ENCODE measurements around the gene PPM1D. TPM values are rescaled to one million over a fixed set of nuclear protein-coding genes. Genes with fewer than 3 reads are reported as not detected.
"Not testable (repeated sequence)": the region's sequence is repeated elsewhere in the genome, so short reads cannot be mapped to it uniquely, and the experiment has no call there.

Gene PPM1D
- total RNA-seq, 2 donors from 2014 or later, result 6.5 to 15.5 TPM

DNA sequence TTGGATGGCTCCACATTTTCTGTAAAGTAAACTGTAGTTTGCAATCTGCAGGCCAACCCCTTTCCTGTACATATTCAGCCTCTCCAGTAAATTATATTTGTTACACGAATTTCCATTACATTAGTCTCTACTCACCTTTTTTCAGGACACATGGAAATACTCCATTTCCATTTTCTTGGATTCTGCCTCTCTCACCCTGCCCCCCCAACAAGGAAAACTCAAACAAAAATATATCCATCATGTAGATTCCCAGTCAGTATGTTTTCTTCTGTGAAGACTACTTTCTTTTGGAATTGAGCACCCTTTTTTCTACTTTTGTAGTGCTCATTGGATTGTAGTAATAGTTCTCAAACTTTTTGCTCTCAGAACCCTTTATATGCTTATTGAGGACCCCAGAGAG, 2.9 kb downstream of the PPM1D start:
- H3K9me3 ChIP-seq, result no peaks in the 10 kb centered on the region
- TF ChIP-seq CTCF (IDR thresholded peaks at IDR 0.05), result no peak
- no peak for TF ChIP-seq POLR2A (IDR thresholded peaks at IDR 0.05)
- WGBS, 2 donors, result 3 to 17% methylated on average over 1 of the region's 1 CpG
- intact Hi-C loops (cut with DNase I), result no loop called here
- no peak for ATAC-seq
- DNase-seq, result no peak
- no peaks in the 10 kb centered on the region for H3K27me3 ChIP-seq
- H3K4me1 ChIP-seq, result peaks cover 26% of the 10 kb centered on the region
- peak overlapping the region in 1 of 2 donors; percentile 91 for H3K4me3 ChIP-seq
- H3K36me3 ChIP-seq (replicated peaks in 1 of 2; ENCODE audit: insufficient read depth in 1 of 2, low read depth in 2 of 2), result no peaks in the 10 kb centered on the region
- H3K27ac ChIP-seq, result peak overlapping the region in 2 of 4 donors; percentile 84 to 97

GRCh38 chr17:60603477-60603876, 3.5 kb downstream of the PPM1D start:
- intact Hi-C loops (cut with DNase I); H3K9me3 ChIP-seq: not testable (repeated sequence)

DNA sequence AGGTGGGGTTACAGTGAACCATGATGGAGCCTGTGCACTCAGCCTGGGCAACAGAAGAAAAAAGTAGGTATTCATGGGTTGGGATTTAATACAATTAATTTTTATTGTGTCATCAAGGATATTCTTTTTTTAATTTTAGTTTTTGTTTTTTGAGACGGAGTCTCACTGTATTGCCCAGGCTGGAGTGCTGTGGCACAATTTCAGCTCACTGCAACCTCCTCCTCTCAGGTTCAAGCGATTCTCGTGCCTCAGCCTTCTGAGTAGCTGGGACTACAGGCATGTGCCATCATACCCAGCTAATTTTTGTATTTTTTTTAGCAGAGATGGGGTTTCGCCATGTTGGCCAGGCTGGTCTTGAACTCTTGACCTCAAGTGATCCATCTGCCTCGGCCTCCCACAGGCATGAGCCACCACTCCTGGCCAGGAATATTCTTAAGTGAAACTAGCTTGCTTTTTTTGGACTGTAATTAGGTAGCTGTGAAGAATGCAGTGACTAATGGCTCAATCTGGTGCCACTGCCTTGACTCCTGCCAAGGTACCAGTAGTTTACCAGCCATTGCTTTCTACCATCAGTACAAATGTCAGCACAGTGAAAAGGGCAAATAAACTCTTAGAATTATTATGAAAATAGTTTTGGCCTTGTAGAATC, 4.8 kb downstream of the PPM1D start:
- H3K9me3 ChIP-seq, result no peaks in the 10 kb centered on the region
- peaks cover 26% of the 10 kb centered on the region for H3K4me1 ChIP-seq
- DNase-seq (peak in 2 of 4 donors; percentile 24 to 42), ATAC-seq (no peak)
- TF ChIP-seq POLR2A (IDR thresholded peaks at IDR 0.05), result no peak
- TF ChIP-seq CTCF (IDR thresholded peaks at IDR 0.05), result no peak
- intact Hi-C loops (cut with DNase I), result no loop called here
- H3K4me3 ChIP-seq, result no peak overlapping the region
- peak overlapping the region in 2 of 4 donors; percentile 5 to 49 for H3K27ac ChIP-seq
- no peaks in the 10 kb centered on the region for H3K36me3 ChIP-seq (replicated peaks in 1 of 2; ENCODE audit: insufficient read depth in 1 of 2, low read depth in 2 of 2)
- WGBS, 2 donors, result 75 to 89% methylated on average over 5 of the region's 5 CpGs
- no peaks in the 10 kb centered on the region for H3K27me3 ChIP-seq

More at GRCh38 chr17:60603477-60603876, 3.5 kb downstream of the PPM1D start:
- H3K4me3 ChIP-seq; H3K27ac ChIP-seq; DNase-seq; ATAC-seq; H3K27me3 ChIP-seq; H3K36me3 ChIP-seq (replicated peaks in 1 of 2; ENCODE audit: insufficient read depth in 1 of 2, low read depth in 2 of 2): not testable (repeated sequence)
- H3K4me1 ChIP-seq, result peaks cover 26% of the 10 kb centered on the region
- WGBS, 2 donors, result 91 to 93% methylated on average over 10 of the region's 10 CpGs

DNA sequence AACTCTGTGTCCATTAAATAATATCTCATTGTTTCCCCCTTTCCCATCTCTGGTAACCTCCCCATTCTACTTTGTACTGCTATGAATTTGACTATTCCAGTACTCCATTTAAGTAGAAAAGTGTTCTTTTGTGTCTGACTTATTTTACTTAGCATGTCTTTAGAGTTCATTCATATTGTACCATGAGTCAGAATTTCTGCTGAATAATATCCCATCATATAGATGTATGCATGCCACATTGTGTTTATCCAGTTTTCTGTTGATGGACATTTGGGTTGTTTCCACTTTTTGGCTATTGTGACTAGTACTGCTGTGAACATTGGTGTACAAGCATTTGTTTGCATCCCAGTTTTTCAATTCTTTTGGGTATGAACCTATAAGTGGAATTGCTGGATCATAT, 6.0 kb downstream of the PPM1D start:
- ATAC-seq (no peak), DNase-seq (no peak)
- intact Hi-C loops (cut with DNase I), result no loop called here
- peaks cover 37% of the 10 kb centered on the region for H3K4me1 ChIP-seq
- TF ChIP-seq CTCF (IDR thresholded peaks at IDR 0.05) (no peak), POLR2A (IDR thresholded peaks at IDR 0.05) (no peak)
- H3K9me3 ChIP-seq, result no peaks in the 10 kb centered on the region
- no peaks in the 10 kb centered on the region for H3K27me3 ChIP-seq
- H3K4me3 ChIP-seq, result no peak overlapping the region
- H3K36me3 ChIP-seq (replicated peaks in 1 of 2; ENCODE audit: insufficient read depth in 1 of 2, low read depth in 2 of 2), result no peaks in the 10 kb centered on the region
- no peak overlapping the region for H3K27ac ChIP-seq

- Histone ChIP-seq H3K4me1 (peaks cover 19% of the 10 kb centered on the region), H3K27ac (no peak overlapping the region), H3K36me3 (replicated peaks in 1 of 2; ENCODE audit: insufficient read depth in 1 of 2, low read depth in 2 of 2) (no peaks in the 10 kb centered on the region), H3K9me3 (no peaks in the 10 kb centered on the region), H3K4me3 (no peak overlapping the region), H3K27me3 (no peaks in the 10 kb centered on the region)
- 43 to 46% methylated on average over 2 of the region's 2 CpGs for WGBS, 2 donors
- ATAC-seq, result peak; percentile 33
- intact Hi-C loops (cut with DNase I), result no loop called here
- no peak for DNase-seq
- no peak for TF ChIP-seq POLR2A (IDR thresholded peaks at IDR 0.05)
- TF ChIP-seq CTCF (IDR thresholded peaks at IDR 0.05), result no peak
These were observed 10.5 kb downstream of the PPM1D start for GRCh38 chr17:60610473-60610872.

GRCh38 chr17:60611321-60611720, 11.3 kb downstream of the PPM1D start:
- H3K27ac ChIP-seq; H3K27me3 ChIP-seq; H3K36me3 ChIP-seq (replicated peaks in 1 of 2; ENCODE audit: insufficient read depth in 1 of 2, low read depth in 2 of 2); ATAC-seq; H3K9me3 ChIP-seq; H3K4me3 ChIP-seq; DNase-seq; intact Hi-C loops (cut with DNase I): not testable (repeated sequence)
- peaks cover 19% of the 10 kb centered on the region for H3K4me1 ChIP-seq
- 96 to 99% methylated on average over 5 of the region's 5 CpGs for WGBS, 2 donors

Data from body of pancreas (tissue), 4 donors.